RWPE2 (cell line): ENCODE results near the gene KDM5A.
"Not testable (repeated sequence)": the region's sequence is repeated elsewhere in the genome, so short reads cannot be mapped to it uniquely, and the experiment has no call there.

Experiments used
- ATAC-seq: fragments of 200-7000 bp; cut with Tn5 transposase; 3 replicates; pipeline ENCODE4 v1.9.1; 2021; ENCODE audit warnings: low read depth
- DNase-seq: peaks from one replicate; pipeline ENCODE4 v3.0.0-alpha.2; 2020; ENCODE audit warnings: low spot score
- H3K27ac ChIP-seq: fragments of 450-650 bp; 2 replicates; pipeline ENCODE4 v1.5.1; 2017; ENCODE audit warnings: mild to moderate bottlenecking; ENCODE audit not compliant: poor library complexity, severe bottlenecking
- H3K27me3 ChIP-seq: fragments of 250-450 bp; sonication (Bioruptor Pico); 2 replicates; pipeline ENCODE4 v1.5.1; 2021; ENCODE audit warnings: mild to moderate bottlenecking, moderate library complexity; ENCODE audit not compliant: insufficient read depth, poor library complexity, severe bottlenecking
- H3K36me3 ChIP-seq: fragments of 250-450 bp; sonication (Bioruptor Pico); 2 replicates; pipeline ENCODE4 v1.5.1; 2020; ENCODE audit warnings: low read depth, mild to moderate bottlenecking, moderate library complexity
- H3K4me1 ChIP-seq: fragments of 250-450 bp; sonication (Bioruptor Pico); 2 replicates; pipeline ENCODE4 v1.5.1; 2021; ENCODE audit warnings: mild to moderate bottlenecking, moderate library complexity; ENCODE audit not compliant: insufficient read depth, poor library complexity, severe bottlenecking
- H3K4me3 ChIP-seq: fragments of 250-450 bp; sonication (Bioruptor Pico); 2 replicates; pipeline ENCODE4 v1.5.1; 2021; ENCODE audit warnings: mild to moderate bottlenecking, moderate library complexity; ENCODE audit not compliant: severe bottlenecking
- H3K9me3 ChIP-seq: fragments of 250-450 bp; sonication (Bioruptor Pico); 2 replicates; pipeline ENCODE4 v1.5.1; 2021; ENCODE audit warnings: mild to moderate bottlenecking, moderate library complexity; ENCODE audit not compliant: severe bottlenecking
- TF ChIP-seq, protein P1 (sequence below): fragments of 450-650 bp; IDR thresholded peaks from one replicate; pipeline ENCODE4 v1.5.1; 2017; ENCODE audit warnings: mild to moderate bottlenecking, moderate library complexity; ENCODE audit not compliant: poor library complexity, severe bottlenecking

Gene KDM5A

GRCh38 chr12:359091-359490 lies 30.0 kb downstream of the KDM5A start:
- H3K4me3 ChIP-seq: no peak overlapping the region
- no peak overlapping the region for H3K27ac ChIP-seq
- ATAC-seq (no peak), DNase-seq (no peak)
- H3K9me3 ChIP-seq: peaks cover 4% of the 10 kb centered on the region
- peaks cover 89% of the 10 kb centered on the region for H3K36me3 ChIP-seq
- no peaks in the 10 kb centered on the region for H3K27me3 ChIP-seq
- TF ChIP-seq, protein P1, sequence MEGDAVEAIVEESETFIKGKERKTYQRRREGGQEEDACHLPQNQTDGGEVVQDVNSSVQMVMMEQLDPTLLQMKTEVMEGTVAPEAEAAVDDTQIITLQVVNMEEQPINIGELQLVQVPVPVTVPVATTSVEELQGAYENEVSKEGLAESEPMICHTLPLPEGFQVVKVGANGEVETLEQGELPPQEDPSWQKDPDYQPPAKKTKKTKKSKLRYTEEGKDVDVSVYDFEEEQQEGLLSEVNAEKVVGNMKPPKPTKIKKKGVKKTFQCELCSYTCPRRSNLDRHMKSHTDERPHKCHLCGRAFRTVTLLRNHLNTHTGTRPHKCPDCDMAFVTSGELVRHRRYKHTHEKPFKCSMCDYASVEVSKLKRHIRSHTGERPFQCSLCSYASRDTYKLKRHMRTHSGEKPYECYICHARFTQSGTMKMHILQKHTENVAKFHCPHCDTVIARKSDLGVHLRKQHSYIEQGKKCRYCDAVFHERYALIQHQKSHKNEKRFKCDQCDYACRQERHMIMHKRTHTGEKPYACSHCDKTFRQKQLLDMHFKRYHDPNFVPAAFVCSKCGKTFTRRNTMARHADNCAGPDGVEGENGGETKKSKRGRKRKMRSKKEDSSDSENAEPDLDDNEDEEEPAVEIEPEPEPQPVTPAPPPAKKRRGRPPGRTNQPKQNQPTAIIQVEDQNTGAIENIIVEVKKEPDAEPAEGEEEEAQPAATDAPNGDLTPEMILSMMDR: no peak
- H3K4me1 ChIP-seq: peaks cover 3% of the 10 kb centered on the region

GRCh38 chr12:356276-356988 lies 32.7 kb downstream of the KDM5A start:
- Histone ChIP-seq H3K27me3 (no peaks in the 10 kb centered on the region), H3K4me1 (peaks cover 3% of the 10 kb centered on the region), H3K36me3 (peaks cover 89% of the 10 kb centered on the region), H3K9me3 (peaks cover 4% of the 10 kb centered on the region), H3K4me3 (no peak overlapping the region), H3K27ac (no peak overlapping the region)
- TF ChIP-seq, protein P1: no peak
- ATAC-seq: no peak; the same call in 2 of the 3 replicates
- no peak for DNase-seq

- H3K36me3 ChIP-seq: peaks cover 100% of the 10 kb centered on the region
- not testable (repeated sequence) for H3K27me3 ChIP-seq, H3K27ac ChIP-seq, ATAC-seq, H3K9me3 ChIP-seq, DNase-seq, H3K4me3 ChIP-seq, H3K4me1 ChIP-seq
These were observed 37.9 kb downstream of the KDM5A start for GRCh38 chr12:351197-351596.

GRCh38 chr12:349625-350024 lies 39.5 kb downstream of the KDM5A start:
- not testable (repeated sequence) for DNase-seq, H3K9me3 ChIP-seq, H3K4me1 ChIP-seq, H3K27ac ChIP-seq, H3K4me3 ChIP-seq, H3K27me3 ChIP-seq, ATAC-seq
- H3K36me3 ChIP-seq: peaks cover 89% of the 10 kb centered on the region

- DNase-seq, H3K4me1 ChIP-seq, H3K9me3 ChIP-seq, H3K27me3 ChIP-seq, ATAC-seq, H3K4me3 ChIP-seq, H3K27ac ChIP-seq: not testable (repeated sequence)
- peaks cover 78% of the 10 kb centered on the region for H3K36me3 ChIP-seq
These were observed 46.1 kb downstream of the KDM5A start for GRCh38 chr12:343036-343435.

DNA sequence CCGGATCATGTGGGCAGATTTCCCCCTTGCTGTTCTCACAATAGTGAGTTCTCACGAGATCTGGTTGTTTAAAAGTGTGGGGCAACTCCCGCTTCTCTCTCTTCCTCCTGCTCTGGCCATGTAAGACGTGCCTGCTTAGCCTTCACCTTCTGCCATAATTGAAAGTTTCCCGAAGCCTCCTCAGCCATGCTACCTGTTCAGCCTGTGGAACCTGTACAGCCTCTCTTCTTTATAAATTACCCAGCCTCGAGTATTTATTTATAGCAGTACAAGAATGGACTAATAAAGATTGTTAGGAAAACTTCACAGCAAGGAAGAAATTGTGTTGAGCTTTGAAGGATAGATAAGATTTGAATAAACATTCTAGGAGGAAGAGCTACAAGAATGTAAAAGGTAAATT lies 52.1 kb downstream of the KDM5A start:
- ATAC-seq (no peak), DNase-seq (no peak)
- Histone ChIP-seq H3K36me3 (peaks cover 70% of the 10 kb centered on the region), H3K27me3 (no peaks in the 10 kb centered on the region), H3K9me3 (peaks cover 2% of the 10 kb centered on the region), H3K4me1 (peaks cover 5% of the 10 kb centered on the region), H3K27ac (no peak overlapping the region), H3K4me3 (no peak overlapping the region)
- TF ChIP-seq, protein P1: no peak
